Measurements from ENCODE around the gene DYRK1B. TPM values are rescaled to one million over a fixed set of nuclear protein-coding genes. Genes with fewer than 3 reads are reported as not detected.

DYRK1B gene
- total and polyA plus RNA-seq, 2 donors (not counting 1 experiment from before 2014, with no cell fraction given) = 7.7 to 12.2 TPM

- DNase-seq (ENCODE audit: low read depth in 2 of 2) = no peak
- H3K4me1 ChIP-seq (ENCODE audit: control insufficient read depth, extremely low read depth, insufficient read depth, low read length) = no peaks in the 10 kb centered on the region
These were observed 33.2 kb upstream of the DYRK1B start for GRCh38 chr19:39867133-39867532.

GRCh38 chr19:39865953-39866352, 32.0 kb upstream of the DYRK1B start:
- Histone ChIP-seq H3K4me1 (ENCODE audit: control insufficient read depth, extremely low read depth, insufficient read depth, low read length) (no peaks in the 10 kb centered on the region), H3K27me3 (ENCODE audit: control insufficient read depth, insufficient read depth, low read length) (no peaks in the 10 kb centered on the region), H3K4me3 (replicated peaks in 1 of 4; ENCODE audit: control extremely low read depth in 1 of 4, insufficient read depth in 1 of 4, low read depth in 3 of 4, low read length in 4 of 4) (no peak overlapping the region), H3K36me3 (ENCODE audit: control insufficient read depth, insufficient read depth, low read length) (no peaks in the 10 kb centered on the region), H3K4me2 (ENCODE audit: extremely low read depth, insufficient read depth, low read length) (no peak overlapping the region), H2AFZ (ENCODE audit: low read length) (no peak overlapping the region), H3K27ac (ENCODE audit: insufficient read depth, low read length) (no peak overlapping the region), H4K20me1 (ENCODE audit: control insufficient read depth, extremely low read depth, insufficient read depth, low read length) (no peaks in the 10 kb centered on the region), H3K9me3 (ENCODE audit: control insufficient read depth, insufficient read depth, low read depth, low read length) (no peaks in the 10 kb centered on the region), H3K79me2 (ENCODE audit: control insufficient read depth, insufficient read depth, low read length) (no peaks in the 10 kb centered on the region), H3K9ac (ENCODE audit: insufficient read depth, low read length) (no peak overlapping the region)
- TF ChIP-seq EZH2 (IDR thresholded peaks at IDR 0.05; ENCODE audit: low read length, missing control alignments) = no peak
- TF ChIP-seq, protein P1, sequence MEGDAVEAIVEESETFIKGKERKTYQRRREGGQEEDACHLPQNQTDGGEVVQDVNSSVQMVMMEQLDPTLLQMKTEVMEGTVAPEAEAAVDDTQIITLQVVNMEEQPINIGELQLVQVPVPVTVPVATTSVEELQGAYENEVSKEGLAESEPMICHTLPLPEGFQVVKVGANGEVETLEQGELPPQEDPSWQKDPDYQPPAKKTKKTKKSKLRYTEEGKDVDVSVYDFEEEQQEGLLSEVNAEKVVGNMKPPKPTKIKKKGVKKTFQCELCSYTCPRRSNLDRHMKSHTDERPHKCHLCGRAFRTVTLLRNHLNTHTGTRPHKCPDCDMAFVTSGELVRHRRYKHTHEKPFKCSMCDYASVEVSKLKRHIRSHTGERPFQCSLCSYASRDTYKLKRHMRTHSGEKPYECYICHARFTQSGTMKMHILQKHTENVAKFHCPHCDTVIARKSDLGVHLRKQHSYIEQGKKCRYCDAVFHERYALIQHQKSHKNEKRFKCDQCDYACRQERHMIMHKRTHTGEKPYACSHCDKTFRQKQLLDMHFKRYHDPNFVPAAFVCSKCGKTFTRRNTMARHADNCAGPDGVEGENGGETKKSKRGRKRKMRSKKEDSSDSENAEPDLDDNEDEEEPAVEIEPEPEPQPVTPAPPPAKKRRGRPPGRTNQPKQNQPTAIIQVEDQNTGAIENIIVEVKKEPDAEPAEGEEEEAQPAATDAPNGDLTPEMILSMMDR (conservative IDR thresholded peaks at IDR 0.05 in 1 of 2, IDR thresholded peaks at IDR 0.05 in 1 of 2; ENCODE audit: low read depth in 1 of 2, low read length in 2 of 2) = no peak
- no peak for DNase-seq (ENCODE audit: low read depth in 2 of 2)

More at GRCh38 chr19:39867133-39867532, 33.2 kb upstream of the DYRK1B start:
- no peak for TF ChIP-seq EZH2 (IDR thresholded peaks at IDR 0.05; ENCODE audit: low read length, missing control alignments)
- H2AFZ ChIP-seq (ENCODE audit: low read length) = no peak overlapping the region
- no peaks in the 10 kb centered on the region for H3K79me2 ChIP-seq (ENCODE audit: control insufficient read depth, insufficient read depth, low read length)
- H3K9me3 ChIP-seq (ENCODE audit: control insufficient read depth, insufficient read depth, low read depth, low read length) = no peaks in the 10 kb centered on the region
- H4K20me1 ChIP-seq (ENCODE audit: control insufficient read depth, extremely low read depth, insufficient read depth, low read length) = no peaks in the 10 kb centered on the region
- H3K36me3 ChIP-seq (ENCODE audit: control insufficient read depth, insufficient read depth, low read length) = no peaks in the 10 kb centered on the region
- H3K4me3 ChIP-seq (replicated peaks in 1 of 4; ENCODE audit: control extremely low read depth in 1 of 4, insufficient read depth in 1 of 4, low read depth in 3 of 4, low read length in 4 of 4) = no peak overlapping the region
- no peak overlapping the region for H3K9ac ChIP-seq (ENCODE audit: insufficient read depth, low read length)
- no peak overlapping the region for H3K4me2 ChIP-seq (ENCODE audit: extremely low read depth, insufficient read depth, low read length)
- H3K27ac ChIP-seq (ENCODE audit: insufficient read depth, low read length) = no peak overlapping the region
- no peaks in the 10 kb centered on the region for H3K27me3 ChIP-seq (ENCODE audit: control insufficient read depth, insufficient read depth, low read length)

DNA sequence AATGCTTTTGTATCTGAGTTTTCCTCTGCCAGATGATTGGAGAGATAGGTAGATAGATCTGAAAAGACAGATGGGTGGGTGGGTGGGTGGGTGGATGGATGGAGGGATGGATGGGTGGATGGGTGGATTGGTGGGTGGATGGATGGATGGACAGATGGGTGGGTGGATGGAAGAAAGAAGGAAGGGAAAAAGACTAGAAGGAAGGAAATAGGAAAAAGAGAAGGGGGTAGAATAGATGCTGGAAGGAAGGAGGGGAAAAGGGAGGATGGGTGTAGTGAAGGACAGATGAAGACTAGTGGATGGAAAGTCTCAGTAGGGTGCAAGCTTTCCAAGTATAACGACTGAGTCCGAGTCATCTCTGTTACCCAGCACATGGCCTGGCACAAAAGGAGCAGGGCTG, 31.2 kb upstream of the DYRK1B start:
- Histone ChIP-seq H2AFZ (ENCODE audit: low read length) (no peak overlapping the region), H3K79me2 (ENCODE audit: control insufficient read depth, insufficient read depth, low read length) (no peaks in the 10 kb centered on the region), H3K9ac (ENCODE audit: insufficient read depth, low read length) (no peak overlapping the region), H3K4me3 (replicated peaks in 1 of 4; ENCODE audit: control extremely low read depth in 1 of 4, insufficient read depth in 1 of 4, low read depth in 3 of 4, low read length in 4 of 4) (no peak overlapping the region), H3K4me1 (ENCODE audit: control insufficient read depth, extremely low read depth, insufficient read depth, low read length) (no peaks in the 10 kb centered on the region), H3K27me3 (ENCODE audit: control insufficient read depth, insufficient read depth, low read length) (no peaks in the 10 kb centered on the region), H3K9me3 (ENCODE audit: control insufficient read depth, insufficient read depth, low read depth, low read length) (no peaks in the 10 kb centered on the region), H3K27ac (ENCODE audit: insufficient read depth, low read length) (no peak overlapping the region), H3K4me2 (ENCODE audit: extremely low read depth, insufficient read depth, low read length) (no peak overlapping the region), H4K20me1 (ENCODE audit: control insufficient read depth, extremely low read depth, insufficient read depth, low read length) (no peaks in the 10 kb centered on the region), H3K36me3 (ENCODE audit: control insufficient read depth, insufficient read depth, low read length) (no peaks in the 10 kb centered on the region)
- no peak for DNase-seq (ENCODE audit: low read depth in 2 of 2)
- no peak for TF ChIP-seq EZH2 (IDR thresholded peaks at IDR 0.05; ENCODE audit: low read length, missing control alignments)
- TF ChIP-seq, protein P1 (conservative IDR thresholded peaks at IDR 0.05 in 1 of 2, IDR thresholded peaks at IDR 0.05 in 1 of 2; ENCODE audit: low read depth in 1 of 2, low read length in 2 of 2) = no peak
